22Rv1 (cell line): ENCODE measurements around the gene YAP1.

Experiments used
- ZFX ChIP-seq: fragments of 450-650 bp; IDR thresholded peaks from 2 replicates; pipeline ENCODE4 v1.6.1; 2017; ENCODE audit warnings: antibody characterized with exemption, borderline replicate concordance
- TF ChIP-seq, protein P1 (sequence below): fragments of 450-650 bp; IDR thresholded peaks from 2 replicates; pipeline ENCODE4 v1.5.1; 2017; ENCODE audit warnings: mild to moderate bottlenecking

DNA sequence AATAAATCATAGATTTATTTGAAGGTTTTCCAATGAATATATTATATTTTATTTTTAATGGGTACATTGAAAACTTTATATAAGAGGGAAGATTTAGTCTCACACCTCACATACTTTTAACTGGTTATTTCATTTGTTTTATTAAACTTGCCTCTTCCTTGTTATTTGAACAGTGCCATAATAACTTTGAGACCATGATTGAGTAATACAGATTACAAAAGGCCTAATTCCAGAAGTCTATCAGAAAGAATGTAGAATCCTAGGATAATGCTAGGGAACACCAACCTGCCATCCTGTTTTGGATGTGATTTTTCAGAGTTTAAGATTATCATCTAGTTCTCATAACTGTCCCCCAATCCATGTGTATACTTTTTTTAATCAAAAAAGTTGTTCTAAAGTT, 104.4 kb downstream of the YAP1 start:
- TF ChIP-seq ZFX = no peak
- TF ChIP-seq, protein P1, sequence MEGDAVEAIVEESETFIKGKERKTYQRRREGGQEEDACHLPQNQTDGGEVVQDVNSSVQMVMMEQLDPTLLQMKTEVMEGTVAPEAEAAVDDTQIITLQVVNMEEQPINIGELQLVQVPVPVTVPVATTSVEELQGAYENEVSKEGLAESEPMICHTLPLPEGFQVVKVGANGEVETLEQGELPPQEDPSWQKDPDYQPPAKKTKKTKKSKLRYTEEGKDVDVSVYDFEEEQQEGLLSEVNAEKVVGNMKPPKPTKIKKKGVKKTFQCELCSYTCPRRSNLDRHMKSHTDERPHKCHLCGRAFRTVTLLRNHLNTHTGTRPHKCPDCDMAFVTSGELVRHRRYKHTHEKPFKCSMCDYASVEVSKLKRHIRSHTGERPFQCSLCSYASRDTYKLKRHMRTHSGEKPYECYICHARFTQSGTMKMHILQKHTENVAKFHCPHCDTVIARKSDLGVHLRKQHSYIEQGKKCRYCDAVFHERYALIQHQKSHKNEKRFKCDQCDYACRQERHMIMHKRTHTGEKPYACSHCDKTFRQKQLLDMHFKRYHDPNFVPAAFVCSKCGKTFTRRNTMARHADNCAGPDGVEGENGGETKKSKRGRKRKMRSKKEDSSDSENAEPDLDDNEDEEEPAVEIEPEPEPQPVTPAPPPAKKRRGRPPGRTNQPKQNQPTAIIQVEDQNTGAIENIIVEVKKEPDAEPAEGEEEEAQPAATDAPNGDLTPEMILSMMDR = no peak
